ENCODE results near the gene CXXC5.

DNA sequence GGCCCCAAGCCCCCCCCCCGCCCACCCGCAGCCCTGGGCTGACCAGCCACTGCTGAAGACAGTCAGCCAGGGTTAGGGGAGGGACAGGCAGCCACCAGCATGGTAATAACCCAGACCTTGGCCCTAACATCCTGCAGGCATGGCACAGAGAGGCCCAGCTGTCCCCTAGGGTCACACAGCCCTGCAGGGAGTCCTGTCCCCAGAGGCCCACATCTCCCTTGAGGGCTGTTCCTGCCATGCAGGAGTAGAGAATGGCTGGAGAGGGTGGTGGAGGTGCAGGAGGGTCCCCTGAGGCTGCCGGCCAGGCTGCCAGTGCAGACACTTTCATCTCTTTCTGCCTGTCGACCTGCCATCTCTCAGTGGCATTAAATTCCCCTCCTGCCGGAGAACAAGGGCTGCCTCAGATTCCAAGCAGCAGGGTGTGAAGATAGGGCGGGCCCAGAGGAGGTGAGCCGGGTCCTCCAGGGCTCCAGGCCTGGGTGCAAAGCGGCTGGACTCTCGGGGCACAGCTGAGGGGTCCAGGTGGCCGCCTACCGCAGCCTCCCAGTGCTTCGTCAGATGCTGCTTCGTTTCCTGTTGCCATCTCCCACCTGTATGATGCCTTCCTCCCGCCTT lies 40.0 kb downstream of the CXXC5 start:
- TF ChIP-seq, protein P1, sequence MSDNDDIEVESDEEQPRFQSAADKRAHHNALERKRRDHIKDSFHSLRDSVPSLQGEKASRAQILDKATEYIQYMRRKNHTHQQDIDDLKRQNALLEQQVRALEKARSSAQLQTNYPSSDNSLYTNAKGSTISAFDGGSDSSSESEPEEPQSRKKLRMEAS (CRISPR knock-in tag; IDR thresholded peaks at IDR 0.05): no peak
- TF ChIP-seq, protein P2, sequence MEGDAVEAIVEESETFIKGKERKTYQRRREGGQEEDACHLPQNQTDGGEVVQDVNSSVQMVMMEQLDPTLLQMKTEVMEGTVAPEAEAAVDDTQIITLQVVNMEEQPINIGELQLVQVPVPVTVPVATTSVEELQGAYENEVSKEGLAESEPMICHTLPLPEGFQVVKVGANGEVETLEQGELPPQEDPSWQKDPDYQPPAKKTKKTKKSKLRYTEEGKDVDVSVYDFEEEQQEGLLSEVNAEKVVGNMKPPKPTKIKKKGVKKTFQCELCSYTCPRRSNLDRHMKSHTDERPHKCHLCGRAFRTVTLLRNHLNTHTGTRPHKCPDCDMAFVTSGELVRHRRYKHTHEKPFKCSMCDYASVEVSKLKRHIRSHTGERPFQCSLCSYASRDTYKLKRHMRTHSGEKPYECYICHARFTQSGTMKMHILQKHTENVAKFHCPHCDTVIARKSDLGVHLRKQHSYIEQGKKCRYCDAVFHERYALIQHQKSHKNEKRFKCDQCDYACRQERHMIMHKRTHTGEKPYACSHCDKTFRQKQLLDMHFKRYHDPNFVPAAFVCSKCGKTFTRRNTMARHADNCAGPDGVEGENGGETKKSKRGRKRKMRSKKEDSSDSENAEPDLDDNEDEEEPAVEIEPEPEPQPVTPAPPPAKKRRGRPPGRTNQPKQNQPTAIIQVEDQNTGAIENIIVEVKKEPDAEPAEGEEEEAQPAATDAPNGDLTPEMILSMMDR (IDR thresholded peaks at IDR 0.05): no peak
- TF ChIP-seq ESRRA (CRISPR knock-in tag; IDR thresholded peaks at IDR 0.05; ENCODE audit: borderline replicate concordance) (no peak), GABPB1 (CRISPR knock-in tag; IDR thresholded peaks at IDR 0.05) (no peak), SMAD3 (CRISPR knock-in tag; IDR thresholded peaks at IDR 0.05; ENCODE audit: borderline replicate concordance) (no peak)
